GM19463 (cell line): ENCODE results near the gene PI4KA.

ENCODE experiments used
- ATAC-seq: cut with Tn5 transposase; IDR thresholded peaks from one replicate; pipeline ENCODE4 v1.9.1; 2021; ENCODE audit warnings: mild to moderate bottlenecking, moderate library complexity; ENCODE audit not compliant: unreplicated experiment

PI4KA gene

GRCh38 chr22:20881869-20882815 is 23.5 kb upstream of the PI4KA start:
- ATAC-seq, result no peak

DNA sequence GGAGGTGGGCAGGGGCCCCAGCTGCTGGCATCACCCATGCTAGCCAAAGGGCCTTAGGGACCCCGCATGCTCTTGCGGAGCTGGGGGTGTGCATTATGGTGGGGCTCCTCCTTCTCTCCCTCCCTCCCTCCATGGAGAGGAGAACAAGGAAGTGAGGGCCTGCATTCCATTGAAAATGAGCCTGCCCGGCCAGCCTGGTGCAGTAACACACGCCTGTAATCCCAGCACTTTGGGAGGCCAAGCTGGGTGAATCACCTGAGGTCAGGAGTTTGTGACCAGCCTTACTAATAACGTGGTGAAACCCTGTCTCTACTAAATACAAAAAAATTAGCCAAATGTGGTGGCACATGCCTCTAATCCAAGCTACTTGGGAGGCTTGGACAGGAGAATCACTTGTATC is 22.6 kb upstream of the PI4KA start:
- ATAC-seq, result no peak

GRCh38 chr22:20877715-20878114 is 19.1 kb upstream of the PI4KA start:
- no peak for ATAC-seq

DNA sequence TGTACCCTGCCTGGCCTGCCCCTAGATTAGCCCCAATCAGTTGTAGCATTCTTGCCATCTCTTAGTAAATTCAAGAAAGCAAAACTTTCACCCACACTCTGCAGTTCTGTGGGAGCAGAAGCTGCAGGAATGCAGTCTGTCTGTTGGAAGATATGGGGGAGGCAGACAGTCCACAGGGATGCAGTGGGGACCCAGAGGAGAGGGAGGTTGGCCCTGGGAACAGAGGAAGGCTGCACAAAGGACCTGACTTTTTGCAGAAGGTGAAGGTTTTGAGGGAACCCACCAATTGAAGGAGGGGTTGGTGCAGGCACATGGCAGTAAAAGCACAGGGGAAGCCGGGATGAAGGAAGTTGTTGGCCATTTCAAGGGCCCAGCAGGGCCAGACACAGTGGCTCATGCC is 16.7 kb upstream of the PI4KA start:
- no peak for ATAC-seq

DNA sequence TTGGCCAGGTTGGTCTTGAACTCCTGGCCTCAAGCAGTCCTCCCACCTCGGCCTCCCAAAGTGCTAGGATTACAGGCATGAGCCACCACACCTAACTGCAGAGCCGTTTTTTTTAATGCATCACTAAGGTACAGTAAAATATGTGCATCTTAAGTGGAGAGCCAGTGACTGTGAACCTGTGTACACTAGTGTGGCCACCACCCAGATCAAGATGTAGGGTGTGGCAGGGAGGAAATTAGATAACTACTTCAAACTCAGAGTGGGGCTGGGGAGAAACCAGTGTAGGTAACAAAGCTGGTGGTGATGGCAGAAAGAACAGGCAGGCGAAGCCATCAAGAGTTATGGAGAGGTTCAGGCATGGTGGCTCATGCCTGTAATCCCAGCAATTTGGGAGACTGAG is 14.6 kb upstream of the PI4KA start:
- no peak for ATAC-seq

- ATAC-seq, result no peak
These were observed 10.6 kb upstream of the PI4KA start for GRCh38 chr22:20869234-20869633.

- no peak for ATAC-seq
These were observed 9.7 kb upstream of the PI4KA start for GRCh38 chr22:20868025-20868962.

DNA sequence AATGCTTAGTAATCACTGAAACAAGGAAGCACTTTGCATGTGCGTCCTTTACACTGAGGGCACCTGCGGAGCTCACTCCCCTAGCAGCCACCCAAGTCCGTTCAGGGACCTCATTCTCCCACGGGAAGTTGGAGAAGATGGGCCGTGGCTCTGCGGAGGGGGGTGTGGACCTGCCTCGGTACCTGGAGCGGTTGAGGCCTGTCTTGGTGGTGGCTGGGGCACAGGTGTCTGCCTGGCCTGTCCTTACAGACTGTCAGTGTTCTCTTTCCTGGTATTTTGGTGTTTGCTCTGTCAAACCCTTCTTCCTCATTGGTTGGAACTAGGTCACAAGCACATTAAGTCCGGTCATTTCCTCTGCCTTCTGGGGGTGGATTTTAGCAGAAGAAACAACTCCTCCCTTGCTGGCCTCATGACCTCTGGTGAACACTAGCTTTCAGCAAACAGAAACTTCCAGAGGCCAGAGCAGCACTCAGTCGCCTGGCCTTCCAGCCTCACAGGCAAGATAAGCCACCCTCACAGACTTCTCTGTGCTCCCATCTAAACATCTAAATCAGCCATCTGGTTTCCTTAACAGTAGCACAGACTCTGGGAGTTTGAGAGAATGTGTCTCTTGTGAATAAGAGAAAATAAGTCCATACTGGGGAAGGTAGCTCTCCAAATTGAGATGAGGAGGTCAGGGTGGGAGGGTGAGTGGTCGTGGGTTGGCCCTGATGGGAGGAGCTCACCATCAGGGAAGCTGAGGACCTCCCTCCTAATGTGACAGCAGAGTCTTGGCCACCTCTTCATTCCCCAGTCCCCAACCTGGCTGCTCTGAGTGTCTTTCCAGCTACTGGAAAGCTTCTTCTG is 8.8 kb upstream of the PI4KA start:
- no peak for ATAC-seq

GRCh38 chr22:20866736-20867135 is 8.1 kb upstream of the PI4KA start:
- no peak for ATAC-seq

DNA sequence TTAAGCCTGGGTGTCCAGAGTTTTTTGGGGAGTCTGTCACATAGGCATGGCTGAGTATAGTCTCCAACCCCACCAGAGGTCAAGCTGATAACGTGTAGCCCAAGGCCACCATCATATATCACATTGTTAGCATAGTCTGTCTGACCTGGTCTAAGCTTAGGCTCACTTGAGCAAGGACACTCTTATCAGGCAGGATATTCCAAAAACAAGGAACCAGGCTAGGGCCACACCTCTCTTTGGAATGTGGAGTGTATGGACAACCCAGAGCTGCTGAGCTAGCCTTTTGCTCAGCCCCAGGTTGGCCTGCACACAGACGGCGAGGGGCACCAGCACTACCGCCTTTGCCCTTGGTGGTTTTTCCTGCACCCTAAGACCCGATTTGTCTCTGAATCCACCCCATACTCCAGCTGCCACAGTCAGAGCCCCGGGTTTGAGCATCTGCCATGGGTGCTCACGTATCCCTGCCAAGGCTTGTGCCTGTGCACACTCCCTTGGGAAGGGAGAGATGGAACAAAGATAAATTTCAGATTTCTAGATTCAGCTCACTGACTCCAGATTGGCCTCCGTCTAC is 7.3 kb upstream of the PI4KA start:
- ATAC-seq, result no peak

DNA sequence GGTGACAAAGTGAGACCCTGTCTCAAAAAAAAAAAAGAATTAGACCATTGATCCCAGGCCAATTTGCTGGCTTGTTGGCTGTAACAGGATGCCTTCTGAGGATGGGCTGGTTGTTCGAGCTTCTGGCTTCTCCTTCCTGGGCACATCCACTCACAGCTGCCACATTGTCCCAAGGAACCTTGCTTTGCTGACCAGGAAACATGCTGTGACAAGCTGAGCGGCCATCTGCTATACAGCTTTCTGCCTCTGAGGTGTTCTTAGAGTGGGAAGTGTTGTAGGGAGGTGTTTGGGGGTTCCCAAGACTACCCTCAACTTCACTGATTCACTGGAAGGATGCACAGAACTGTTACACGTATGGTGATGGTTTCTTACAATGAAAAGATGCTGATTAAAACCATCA is 6.7 kb upstream of the PI4KA start:
- ATAC-seq, result no peak

GRCh38 chr22:20864186-20864908 is 5.7 kb upstream of the PI4KA start:
- ATAC-seq, result no peak

DNA sequence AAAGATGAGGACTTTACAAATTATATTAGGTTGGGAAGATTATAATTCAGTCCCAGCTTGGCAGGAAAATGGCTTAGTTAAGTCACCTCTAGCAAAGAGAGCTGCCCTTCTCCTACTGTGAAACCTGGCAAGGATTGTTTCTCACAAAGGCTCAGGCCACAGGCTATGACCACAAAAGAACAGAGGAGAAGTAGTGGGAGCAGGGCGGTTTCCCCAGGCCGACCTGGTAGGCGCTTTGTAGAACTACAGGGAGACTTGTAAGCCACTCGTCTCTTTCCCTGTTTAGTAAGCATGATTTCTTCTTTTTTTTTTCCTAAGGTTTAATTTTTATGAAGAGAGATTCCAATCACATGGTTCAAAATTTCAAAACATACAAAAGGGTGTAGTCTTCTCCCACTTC is 4.8 kb upstream of the PI4KA start:
- ATAC-seq, result no peak

GRCh38 chr22:20862540-20862939 is 3.9 kb upstream of the PI4KA start:
- no peak for ATAC-seq

DNA sequence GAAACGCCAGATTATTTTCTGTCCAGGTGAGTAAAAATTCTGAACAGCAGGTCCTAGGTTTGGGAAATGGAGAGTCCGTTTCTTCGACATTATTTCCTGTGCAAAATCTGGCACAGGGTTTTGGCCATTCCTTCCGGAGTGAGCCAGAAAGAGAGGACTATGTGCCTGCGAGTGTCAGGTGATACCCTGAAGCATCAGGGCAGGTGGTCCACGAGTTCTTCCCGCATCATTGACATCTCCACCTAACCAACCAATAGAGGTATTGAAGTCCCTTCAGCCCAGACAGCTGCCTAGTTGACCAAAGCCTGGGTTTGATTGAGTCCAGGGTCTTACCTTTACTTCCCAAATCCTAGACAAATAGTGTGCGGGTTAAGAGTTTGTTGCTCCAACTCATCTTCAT is 1.0 kb upstream of the PI4KA start:
- no peak for ATAC-seq

GRCh38 chr22:20857838-20858614 is 585 bp downstream of the PI4KA start:
- ATAC-seq, result peak; percentile 56

GRCh38 chr22:20857247-20857643 is 1.4 kb downstream of the PI4KA start:
- ATAC-seq, result no peak

DNA sequence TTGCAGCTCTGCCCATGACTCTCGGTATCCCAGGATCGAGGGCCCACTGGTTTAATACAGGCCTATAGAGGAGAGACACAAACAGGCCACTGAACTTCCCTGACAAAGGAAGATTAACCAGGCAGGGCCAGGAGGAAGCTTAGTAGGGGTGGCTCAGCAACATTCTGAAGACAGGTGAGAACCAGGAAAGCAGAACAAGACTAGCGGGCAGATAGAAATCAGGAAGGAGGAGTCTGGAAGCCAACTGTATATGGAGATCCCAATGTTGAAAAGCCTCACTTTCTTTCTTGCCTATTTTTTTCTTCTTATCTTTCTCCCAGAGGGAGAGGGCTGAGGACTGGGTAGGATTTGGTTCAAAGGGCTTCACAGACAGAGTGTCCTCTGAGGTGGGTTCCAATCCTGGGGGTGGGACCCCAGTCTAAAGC is 5.4 kb downstream of the PI4KA start:
- ATAC-seq, result no peak

- no peak for ATAC-seq
These were observed 6.1 kb downstream of the PI4KA start for GRCh38 chr22:20852503-20852902.
